SKM-1 treated with dmso at 0.1 percent for 144 hours (cell line): ENCODE data around the gene RYR1.
"Not testable (repeated sequence)": the region's sequence is repeated elsewhere in the genome, so short reads cannot be mapped to it uniquely, and the experiment has no call there.

Experiments used
- DNase-seq: peaks from one replicate; lab custom pipeline; 2025; ENCODE audit not compliant: unreplicated experiment; lab: John Stamatoyannopoulos, UW

RYR1 gene

GRCh38 chr19:38399537-38399936 is 34.0 kb upstream of the RYR1 start:
- DNase-seq, result no peak

- DNase-seq, result no peak
Observed at GRCh38 chr19:38400361-38400760, 33.1 kb upstream of the RYR1 start.

- no peak for DNase-seq
Observed at GRCh38 chr19:38401148-38401547, 32.3 kb upstream of the RYR1 start.

- no peak for DNase-seq
Observed at GRCh38 chr19:38402623-38402966, 30.9 kb upstream of the RYR1 start.

- peak; percentile 93 for DNase-seq
Observed at GRCh38 chr19:38402967-38403674, 30.4 kb upstream of the RYR1 start, which contains the start of gene FAM98C. Gene FAM98C (plus strand): TSS chr19:38403093. CDS start chr19:38403154, 61 bp downstream.

GRCh38 chr19:38404858-38405257 is 28.6 kb upstream of the RYR1 start:
- no peak for DNase-seq

GRCh38 chr19:38405276-38405675 is 28.2 kb upstream of the RYR1 start:
- no peak for DNase-seq

GRCh38 chr19:38409631-38410133 is 23.8 kb upstream of the RYR1 start:
- DNase-seq, result no peak

GRCh38 chr19:38410407-38410806 is 23.1 kb upstream of the RYR1 start:
- DNase-seq, result not testable (repeated sequence)

GRCh38 chr19:38411041-38411712 is 22.3 kb upstream of the RYR1 start:
- no peak for DNase-seq

- not testable (repeated sequence) for DNase-seq
Observed at GRCh38 chr19:38411898-38412297, 21.6 kb upstream of the RYR1 start.

GRCh38 chr19:38412491-38412890 is 21.0 kb upstream of the RYR1 start:
- DNase-seq, result no peak

GRCh38 chr19:38412961-38413360 is 20.5 kb upstream of the RYR1 start:
- DNase-seq, result no peak

GRCh38 chr19:38413416-38413815 is 20.1 kb upstream of the RYR1 start:
- DNase-seq, result no peak

GRCh38 chr19:38417146-38417543 is 16.3 kb upstream of the RYR1 start:
- DNase-seq, result no peak

- DNase-seq, result no peak
Observed at GRCh38 chr19:38417544-38418506, 15.7 kb upstream of the RYR1 start.

- no peak for DNase-seq
Observed at GRCh38 chr19:38420935-38421334, 12.6 kb upstream of the RYR1 start.

- DNase-seq, result no peak
Observed at GRCh38 chr19:38421856-38422255, 11.6 kb upstream of the RYR1 start.

GRCh38 chr19:38422438-38422837 is 11.1 kb upstream of the RYR1 start:
- DNase-seq, result no peak

- no peak for DNase-seq
Observed at GRCh38 chr19:38424272-38424671, 9.2 kb upstream of the RYR1 start.

- DNase-seq, result no peak
Observed at GRCh38 chr19:38425222-38425809, 8.2 kb upstream of the RYR1 start.
